Stomach (tissue), 4 donors: ENCODE measurements around the gene MRPL53.

Experiments used
- CTCF ChIP-seq, 7 experiments: fragments of 450-650 bp in 4 of 7; fragments of 200-600 bp in 3 of 7; sonication (generic) in 3 of 7; IDR thresholded peaks; one replicate each; pipeline ENCODE4 v1.5.1; 2016 to 2019; ENCODE audit warnings: antibody characterized with exemption in 7 of 7, control low read depth in 2 of 7, mild to moderate bottlenecking in 1 of 7
- POLR2AphosphoS5 ChIP-seq, 3 donors: sonication (generic); formaldehyde crosslinking; IDR thresholded peaks; one replicate each; pipeline ENCODE4 v1.6.1; 2016; ENCODE audit warnings: antibody characterized with exemption in 3 of 3

DNA sequence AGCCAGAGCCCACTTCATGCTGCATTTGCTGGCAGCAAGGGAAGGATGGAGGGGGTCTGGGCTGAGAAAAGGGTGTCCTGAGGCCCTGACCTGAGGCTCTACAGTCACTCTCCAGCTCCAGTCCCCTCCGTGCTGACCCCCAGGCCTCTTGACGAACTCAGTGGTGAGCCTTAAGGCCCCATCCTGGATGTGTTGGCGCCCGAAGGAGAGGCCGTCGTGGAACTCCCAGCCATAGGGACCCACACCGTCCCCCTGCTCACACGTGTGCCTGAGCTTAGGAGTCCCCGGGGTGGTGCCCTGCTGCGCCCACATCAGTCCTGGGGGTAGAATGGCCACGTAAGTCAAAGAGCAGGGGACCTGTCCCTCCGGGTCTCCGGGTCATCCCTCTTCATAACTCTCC lies 8.1 kb downstream of the MRPL53 start:
- TF ChIP-seq CTCF (IDR thresholded peaks at IDR 0.05) (no peak), POLR2AphosphoS5 (IDR thresholded peaks at IDR 0.05) (no peak)
